CD14-positive monocyte (primary cell): ENCODE measurements around the gene SCYGR1. TPM values are rescaled to one million over a fixed set of nuclear protein-coding genes. Genes with fewer than 3 reads are reported as not detected.
A peak's percentile ranks its signal among the peaks of the same experiment; 100 is the strongest.

Source experiments
- DNase-seq, 3 donors: peaks; one replicate each; pipeline ENCODE4 v3.0.0-alpha.2; 2011 to 2022
- H2AFZ ChIP-seq: 2 replicates; pipeline ENCODE4 v1.6.0; 2012; ENCODE audit warnings: mild to moderate bottlenecking, low read depth, low read length, inconsistent platforms; ENCODE audit not compliant: insufficient read depth, poor library complexity, severe bottlenecking
- H3K27ac ChIP-seq, 2 donors: 1 replicate in 1 of 2; 2 replicates in 1 of 2; pipeline ENCODE4 v1.5.1; 2012 to 2013; ENCODE audit warnings: low read length in 2 of 2, control low read depth in 1 of 2, inconsistent platforms in 1 of 2, low read depth in 1 of 2, mild to moderate bottlenecking in 1 of 2
- H3K27me3 ChIP-seq, 2 donors: one replicate each; pipeline versions ENCODE4 v1.6.0 to v1.6.1; 2011 to 2013; ENCODE audit warnings: low read length in 2 of 2; ENCODE audit not compliant: control insufficient read depth in 2 of 2, insufficient read depth in 2 of 2
- H3K36me3 ChIP-seq, 2 donors: replicated peaks in 1 of 2; 1 replicate in 1 of 2; 2 replicates in 1 of 2; pipeline versions ENCODE4 v1.5.1 to v1.6.1; 2012 to 2013; ENCODE audit warnings: low read length in 2 of 2, control low read depth in 1 of 2, inconsistent platforms in 1 of 2, mild to moderate bottlenecking in 1 of 2; ENCODE audit not compliant: insufficient read depth in 2 of 2, control insufficient read depth in 1 of 2
- H3K4me1 ChIP-seq, 2 donors: 1 replicate in 1 of 2; 2 replicates in 1 of 2; pipeline versions ENCODE4 v1.5.1 to v1.6.1; 2012 to 2013; ENCODE audit warnings: low read length in 2 of 2, control low read depth in 1 of 2, inconsistent platforms in 1 of 2, mild to moderate bottlenecking in 1 of 2, moderate library complexity in 1 of 2; ENCODE audit not compliant: insufficient read depth in 2 of 2, control insufficient read depth in 1 of 2
- H3K4me2 ChIP-seq: replicated peaks from 2 replicates; pipeline ENCODE3; 2012; ENCODE audit warnings: low read length, moderate library complexity, mild to moderate bottlenecking; ENCODE audit not compliant: poor library complexity, severe bottlenecking; ENCODE audit errors: extremely low read depth
- H3K4me3 ChIP-seq, 3 experiments: fragments of 200-600 bp in 1 of 3; sonication (generic) in 1 of 3; replicated peaks in 1 of 3; 1 replicate in 2 of 3; 2 replicates in 1 of 3; pipeline ENCODE4 v1.5.1; 2011 to 2013; ENCODE audit warnings: low read length in 3 of 3, mild to moderate bottlenecking in 3 of 3, control low read depth in 2 of 3, low read depth in 2 of 3, inconsistent platforms in 1 of 3, moderate library complexity in 1 of 3
- H3K79me2 ChIP-seq: 2 replicates; pipeline ENCODE4 v1.6.0; 2012; ENCODE audit warnings: mild to moderate bottlenecking, control low read depth, inconsistent platforms, low read length, moderate library complexity; ENCODE audit not compliant: insufficient read depth
- H3K9ac ChIP-seq: 2 replicates; pipeline ENCODE4 v1.6.0; 2017; ENCODE audit warnings: low read length, mild to moderate bottlenecking; ENCODE audit not compliant: insufficient read depth, poor library complexity, severe bottlenecking
- H3K9me3 ChIP-seq, 2 donors: replicated peaks in 1 of 2; 1 replicate in 1 of 2; 2 replicates in 1 of 2; pipeline versions ENCODE4 v1.5.1 to v1.6.1; 2012 to 2013; ENCODE audit warnings: low read length in 2 of 2, control low read depth in 1 of 2; ENCODE audit not compliant: control insufficient read depth in 1 of 2, insufficient read depth in 1 of 2
- H4K20me1 ChIP-seq: 2 replicates; pipeline ENCODE4 v1.6.0; 2012; ENCODE audit warnings: mild to moderate bottlenecking, low read length, control low read depth, moderate library complexity; ENCODE audit not compliant: insufficient read depth
- H3K27ac Mint-ChIP-seq, 7 donors: one replicate each; pipeline ENCODE4 v1.8.0; 2020; ENCODE audit warnings: mild to moderate bottlenecking in 7 of 7, mixed read lengths in 7 of 7, moderate library complexity in 6 of 7, inconsistent platforms in 2 of 7
- H3K27me3 Mint-ChIP-seq, 3 donors: one replicate each; pipeline ENCODE4 v1.8.0; 2021 to 2022; ENCODE audit warnings: low read depth in 3 of 3, mild to moderate bottlenecking in 3 of 3, mixed read lengths in 3 of 3, moderate library complexity in 3 of 3, inconsistent platforms in 1 of 3
- H3K36me3 Mint-ChIP-seq, 2 donors: one replicate each; pipeline ENCODE4 v1.8.0; 2020; ENCODE audit warnings: mixed read lengths in 2 of 2, inconsistent platforms in 1 of 2, mild to moderate bottlenecking in 1 of 2
- H3K4me1 Mint-ChIP-seq: one replicate; pipeline ENCODE4 v1.8.0; 2020; ENCODE audit warnings: mild to moderate bottlenecking, mixed read lengths
- H3K4me3 Mint-ChIP-seq, 2 donors: one replicate each; pipeline ENCODE4 v1.8.0; 2020; ENCODE audit warnings: mild to moderate bottlenecking in 2 of 2, mixed read lengths in 2 of 2, moderate library complexity in 1 of 2
- H3K9me3 Mint-ChIP-seq, 7 donors: one replicate each; pipeline ENCODE4 v1.8.0; 2020 to 2022; ENCODE audit warnings: mixed read lengths in 7 of 7, mild to moderate bottlenecking in 6 of 7, moderate library complexity in 6 of 7, inconsistent platforms in 2 of 7
- WGBS: methylation state at CpG from one replicate; pipeline ENCODE4 v1.1.5; 2013; ENCODE audit warnings: missing lambda C conversion rate; ENCODE audit not compliant: insufficient coverage; 5-methylcytosine and 5-hydroxymethylcytosine counted together
- intact Hi-C, 2 donors: fragments of 100-400 bp; cut with micrococcal nuclease; formaldehyde crosslinking; loops; one replicate each; pipeline versions ENCODE4 v1.15.0 to v1.15.1; 2023
- polyA plus RNA-seq, 3 donors: library from polyadenylated mRNA; depleted of rRNA in 1 of 3; unstranded in 2 of 3; stranded (reverse) in 1 of 3; fragments of 300-500 nt in 2 of 3; fragments of >200 nt in 1 of 3; fragmentation: Illumina TruSeq in 2 of 3; gene quantifications; 1 replicate in 2 of 3; 2 replicates in 1 of 3; pipeline ENCODE4 v1.2.3, GENCODE V29; 2012 to 2021
- TF ChIP-seq, protein P1 (sequence below): fragments of 200-600 bp; IDR thresholded peaks from one replicate; pipeline ENCODE4 v1.8.0; 2022; ENCODE audit warnings: antibody characterized with exemption, mild to moderate bottlenecking

SCYGR1 gene
- polyA plus RNA-seq, 3 donors = not detected

- H3K9ac ChIP-seq = no peak overlapping the region
- peaks cover 0 to 3% of the 10 kb centered on the region in 2 donors for H3K36me3 Mint-ChIP-seq
- H2AFZ ChIP-seq = no peak overlapping the region
- peaks cover 52% of the 10 kb centered on the region in 2 donors for H3K4me1 ChIP-seq
- H3K27me3 ChIP-seq = no peaks in the 10 kb centered on the region
- no peaks in the 10 kb centered on the region for H3K9me3 ChIP-seq
- TF ChIP-seq, protein P1, sequence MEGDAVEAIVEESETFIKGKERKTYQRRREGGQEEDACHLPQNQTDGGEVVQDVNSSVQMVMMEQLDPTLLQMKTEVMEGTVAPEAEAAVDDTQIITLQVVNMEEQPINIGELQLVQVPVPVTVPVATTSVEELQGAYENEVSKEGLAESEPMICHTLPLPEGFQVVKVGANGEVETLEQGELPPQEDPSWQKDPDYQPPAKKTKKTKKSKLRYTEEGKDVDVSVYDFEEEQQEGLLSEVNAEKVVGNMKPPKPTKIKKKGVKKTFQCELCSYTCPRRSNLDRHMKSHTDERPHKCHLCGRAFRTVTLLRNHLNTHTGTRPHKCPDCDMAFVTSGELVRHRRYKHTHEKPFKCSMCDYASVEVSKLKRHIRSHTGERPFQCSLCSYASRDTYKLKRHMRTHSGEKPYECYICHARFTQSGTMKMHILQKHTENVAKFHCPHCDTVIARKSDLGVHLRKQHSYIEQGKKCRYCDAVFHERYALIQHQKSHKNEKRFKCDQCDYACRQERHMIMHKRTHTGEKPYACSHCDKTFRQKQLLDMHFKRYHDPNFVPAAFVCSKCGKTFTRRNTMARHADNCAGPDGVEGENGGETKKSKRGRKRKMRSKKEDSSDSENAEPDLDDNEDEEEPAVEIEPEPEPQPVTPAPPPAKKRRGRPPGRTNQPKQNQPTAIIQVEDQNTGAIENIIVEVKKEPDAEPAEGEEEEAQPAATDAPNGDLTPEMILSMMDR = peak; percentile 17
- H3K4me1 Mint-ChIP-seq = peaks cover 55% of the 10 kb centered on the region
- H3K4me3 ChIP-seq = no peak overlapping the region
- H3K27me3 Mint-ChIP-seq = peaks cover 0 to 6% (median 0%) of the 10 kb centered on the region in 3 donors
- WGBS = 38% methylated on average over 1 of the region's 4 CpGs
- H4K20me1 ChIP-seq = no peaks in the 10 kb centered on the region
- H3K9me3 Mint-ChIP-seq = no peaks in the 10 kb centered on the region
- peak in 2 of 3 donors; percentile 67 to 77 for DNase-seq
- H3K4me2 ChIP-seq = peak overlapping the region; percentile 27
- peak overlapping the region; percentile 31 to 89 (median 70) for H3K27ac Mint-ChIP-seq
- H3K79me2 ChIP-seq = no peaks in the 10 kb centered on the region
- H3K27ac ChIP-seq = peak overlapping the region in 1 of 2 donors; percentile 58
- no peaks in the 10 kb centered on the region for H3K36me3 ChIP-seq
- no peak overlapping the region for H3K4me3 Mint-ChIP-seq
- intact Hi-C loops = loop anchor here (5.0 to 10.0 kb wide), 3 partner anchors 32 to 60 kb away; no protein-coding TSS in a partner anchor
Measured at GRCh38 chr2:227404585-227405271, 17.0 kb upstream of the SCYGR1 start.

GRCh38 chr2:227402959-227403358 is 15.2 kb upstream of the SCYGR1 start:
- no peak overlapping the region for H2AFZ ChIP-seq
- no peak overlapping the region for H3K9ac ChIP-seq
- H3K4me2 ChIP-seq = no peak overlapping the region
- no peak overlapping the region for H3K27ac ChIP-seq
- no peaks in the 10 kb centered on the region for H4K20me1 ChIP-seq
- intact Hi-C loops = loop anchor here (5.0 to 10.0 kb wide), 2 partner anchors 34 to 62 kb away; no protein-coding TSS in a partner anchor
- peak in 1 of 3 donors; percentile 70 for DNase-seq
- peak overlapping the region in 2 of 7 donors; percentile 27 to 65 for H3K27ac Mint-ChIP-seq
- H3K79me2 ChIP-seq = no peaks in the 10 kb centered on the region
- no peak overlapping the region for H3K4me3 Mint-ChIP-seq
- H3K27me3 ChIP-seq = no peaks in the 10 kb centered on the region
- no peaks in the 10 kb centered on the region for H3K9me3 Mint-ChIP-seq
- H3K4me1 Mint-ChIP-seq = peaks cover 49% of the 10 kb centered on the region
- no peaks in the 10 kb centered on the region for H3K9me3 ChIP-seq
- peaks cover 37 to 49% of the 10 kb centered on the region in 2 donors for H3K4me1 ChIP-seq
- H3K36me3 Mint-ChIP-seq = peaks cover 0 to under 1% of the 10 kb centered on the region in 2 donors
- TF ChIP-seq, protein P1 = no peak
- H3K4me3 ChIP-seq = no peak overlapping the region
- H3K27me3 Mint-ChIP-seq = peaks cover 0 to 6% (median 0%) of the 10 kb centered on the region in 3 donors
- no CpG with 5 or more reads among the region's 4 CpGs for WGBS
- no peaks in the 10 kb centered on the region for H3K36me3 ChIP-seq
